SK-N-SH (cell line): ENCODE data around the gene KNSTRN. TPM values are rescaled to one million over a fixed set of nuclear protein-coding genes. Genes with fewer than 3 reads are reported as not detected.

Experiments
- CTCF ChIA-PET: fragments of 300-600, 350-600 bp; formaldehyde crosslinking; extraction: SDS; loops from one replicate; lab custom pipeline; 2021; lab: Yijun Ruan, JAX
- POLR2A ChIA-PET: fragments of 350-600 bp; sonication (Branson Sonifier 250); formaldehyde crosslinking; extraction: SDS; loops from one replicate; lab custom pipeline; 2020; ENCODE audit warnings: antibody characterized with exemption, inconsistent platforms; lab: Yijun Ruan, JAX
- DNase-seq: peaks from one replicate; pipeline ENCODE4 v3.0.0; 2012
- H2AFZ ChIP-seq: fragments of 200-600 bp; sonication (generic); 2 replicates; pipeline ENCODE4 v1.8.1; 2016; ENCODE audit warnings: antibody characterized with exemption, mild to moderate bottlenecking, low read depth
- H3F3A ChIP-seq: fragments of 200-600 bp; sonication (generic); replicated peaks from 2 replicates; pipeline ENCODE3; 2016; ENCODE audit warnings: antibody characterized with exemption, mild to moderate bottlenecking; ENCODE audit not compliant: insufficient read depth
- H3K27ac ChIP-seq, 2 experiments: fragments of 200-500 bp in 1 of 2; fragments of 200-600 bp in 1 of 2; sonication (Bioruptor generic) in 1 of 2; sonication (generic), shearing (Covaris generic) in 1 of 2; 2 replicates each; pipeline versions ENCODE4 v1.5.1 to v1.6.1; 2014 to 2016; ENCODE audit warnings: low read depth in 2 of 2, inconsistent platforms in 1 of 2, low read length in 1 of 2, mild to moderate bottlenecking in 1 of 2, mixed read lengths in 1 of 2
- H3K27me3 ChIP-seq: fragments of 200-600 bp; sonication (generic), shearing (Covaris generic); 2 replicates; pipeline ENCODE4 v1.6.1; 2016; ENCODE audit warnings: mixed run types; ENCODE audit not compliant: insufficient read depth
- H3K36me3 ChIP-seq, 2 experiments: fragments of 200-500 bp in 1 of 2; fragments of 200-600 bp in 1 of 2; sonication (Bioruptor generic) in 1 of 2; sonication (generic) in 1 of 2; replicated peaks in 1 of 2; 2 replicates each; pipeline versions ENCODE3 to v1.5.1; 2014 to 2016; ENCODE audit warnings: low read length in 1 of 2, mild to moderate bottlenecking in 1 of 2; ENCODE audit not compliant: insufficient read depth in 2 of 2, control insufficient read depth in 1 of 2
- H3K4me1 ChIP-seq, 2 experiments: fragments of 200-500 bp in 1 of 2; fragments of 200-600 bp in 1 of 2; sonication (Bioruptor generic) in 1 of 2; sonication (generic), shearing (Covaris generic) in 1 of 2; 2 replicates each; pipeline versions ENCODE4 v1.5.1 to v1.6.1; 2014 to 2016; ENCODE audit warnings: low read depth in 1 of 2, low read length in 1 of 2, mixed run types in 1 of 2; ENCODE audit not compliant: insufficient read depth in 2 of 2, control insufficient read depth in 1 of 2
- H3K4me2 ChIP-seq: fragments of 200-600 bp; sonication (generic), shearing (Covaris generic); 2 replicates; pipeline ENCODE4 v1.6.1; 2017; ENCODE audit warnings: mixed run types
- H3K4me3 ChIP-seq, 2 experiments: fragments of 200-500 bp in 1 of 2; fragments of 200-600 bp in 1 of 2; sonication (Bioruptor generic) in 1 of 2; sonication (generic), shearing (Covaris generic) in 1 of 2; 2 replicates each; pipeline versions ENCODE4 v1.5.1 to v1.8.1; 2014 to 2016; ENCODE audit warnings: low read depth in 2 of 2, inconsistent platforms in 1 of 2, low read length in 1 of 2, mild to moderate bottlenecking in 1 of 2, mixed read lengths in 1 of 2, moderate library complexity in 1 of 2
- H3K79me2 ChIP-seq: fragments of 200-600 bp; sonication (generic); 2 replicates; pipeline ENCODE4 v1.8.1; 2017; ENCODE audit warnings: mild to moderate bottlenecking; ENCODE audit not compliant: insufficient read depth
- H3K9ac ChIP-seq: fragments of 200-600 bp; sonication (generic); 2 replicates; pipeline ENCODE4 v1.6.1; 2017; ENCODE audit warnings: mixed run types
- H3K9me2 ChIP-seq: fragments of 200-600 bp; sonication (generic); 2 replicates; pipeline ENCODE4 v1.6.1; 2017; ENCODE audit warnings: mixed run types
- H3K9me3 ChIP-seq: fragments of 200-600 bp; sonication (generic); 2 replicates; pipeline ENCODE4 v1.6.1; 2017; ENCODE audit warnings: mixed run types, mild to moderate bottlenecking, moderate library complexity
- H4K20me1 ChIP-seq: fragments of 200-600 bp; sonication (generic); 2 replicates; pipeline ENCODE4 v1.6.1; 2017; ENCODE audit warnings: mild to moderate bottlenecking, mixed run types; ENCODE audit not compliant: insufficient read depth
- CHD2 ChIP-seq: fragments of 150-350 bp; IDR thresholded peaks from 2 replicates; pipeline ENCODE4 v1.6.1; 2018; ENCODE audit warnings: low read length; ENCODE audit not compliant: partially characterized antibody
- ELF1 ChIP-seq: IDR thresholded peaks from 2 replicates; pipeline ENCODE4 v1.4.0; 2012
- GABPA ChIP-seq: IDR thresholded peaks from 2 replicates; pipeline ENCODE4 v1.4.0; 2012; ENCODE audit warnings: low read depth, mild to moderate bottlenecking
- JUND ChIP-seq: IDR thresholded peaks from 2 replicates; pipeline ENCODE4 v1.4.0; 2012
- RXRA ChIP-seq: IDR thresholded peaks from 2 replicates; pipeline ENCODE4 v1.4.0; 2012; ENCODE audit warnings: low read depth, mild to moderate bottlenecking, borderline replicate concordance
- SIN3A ChIP-seq: IDR thresholded peaks from 2 replicates; pipeline ENCODE4 v1.6.1; 2012; ENCODE audit warnings: low read depth, mild to moderate bottlenecking, low read length, moderate library complexity, borderline replicate concordance
- WGBS: methylation state at CpG from one replicate; pipeline ENCODE4 v1.1.6; 2017; ENCODE audit warnings: low lambda C conversion rate; 5-methylcytosine and 5-hydroxymethylcytosine counted together
- polyA plus RNA-seq, 3 experiments: library from polyadenylated mRNA; depleted of rRNA; stranded (reverse); fragments of >200 nt; gene quantifications; 2 replicates each; pipeline ENCODE4 v1.2.3, GENCODE V29; 2012
- TF ChIP-seq, protein P1 (sequence below): fragments of 200-600 bp; sonication (generic); IDR thresholded peaks from 2 replicates; pipeline ENCODE4 v1.6.1; 2017; ENCODE audit warnings: antibody characterized with exemption, mild to moderate bottlenecking, moderate library complexity
- TF ChIP-seq, protein P2 (sequence below): fragments of 150-350 bp; IDR thresholded peaks from 2 replicates; pipeline ENCODE4 v1.6.1; 2017; ENCODE audit warnings: antibody characterized with exemption, low read length, low read depth, borderline replicate concordance
- TF ChIP-seq, protein P3 (sequence below): IDR thresholded peaks from 2 replicates; pipeline ENCODE4 v1.4.0; 2012; ENCODE audit warnings: low read depth, borderline replicate concordance
- TF ChIP-seq, protein P4 (sequence below): IDR thresholded peaks from 2 replicates; pipeline ENCODE4 v1.4.0; 2012; ENCODE audit warnings: low read depth
- TF ChIP-seq, protein P5 (sequence below): fragments of 150-350 bp; IDR thresholded peaks from 2 replicates; pipeline ENCODE4 v1.6.1; 2016; ENCODE audit warnings: mild to moderate bottlenecking, low read depth, low read length

KNSTRN gene
- polyA plus RNA-seq, 1 of the 3 experiments (the other 2 are of a cell fraction) = 25.5 TPM

DNA sequence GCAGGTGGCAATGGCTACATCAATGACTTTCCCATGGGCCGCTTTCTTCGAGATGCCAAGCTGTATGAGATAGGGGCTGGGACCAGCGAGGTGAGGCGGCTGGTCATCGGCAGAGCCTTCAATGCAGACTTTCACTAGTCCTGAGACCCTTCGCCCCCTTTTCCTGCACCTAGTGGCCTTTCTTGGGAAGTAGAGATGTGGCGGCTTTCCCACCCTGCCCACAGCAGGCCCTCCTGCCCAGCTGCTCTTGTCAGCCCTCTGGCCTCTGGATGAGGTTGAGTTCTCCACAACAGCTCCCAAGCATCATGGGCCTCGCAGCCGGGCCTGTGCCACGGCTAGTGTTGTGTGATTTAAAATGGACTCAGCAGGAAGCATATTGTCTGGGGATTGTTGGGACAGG lies 35.6 kb downstream of the KNSTRN start:
- H3K9me3 ChIP-seq = no peaks in the 10 kb centered on the region
- 99% methylated on average over 10 of the region's 10 CpGs for WGBS
- H3K4me2 ChIP-seq = no peak overlapping the region
- TF ChIP-seq, protein P1, sequence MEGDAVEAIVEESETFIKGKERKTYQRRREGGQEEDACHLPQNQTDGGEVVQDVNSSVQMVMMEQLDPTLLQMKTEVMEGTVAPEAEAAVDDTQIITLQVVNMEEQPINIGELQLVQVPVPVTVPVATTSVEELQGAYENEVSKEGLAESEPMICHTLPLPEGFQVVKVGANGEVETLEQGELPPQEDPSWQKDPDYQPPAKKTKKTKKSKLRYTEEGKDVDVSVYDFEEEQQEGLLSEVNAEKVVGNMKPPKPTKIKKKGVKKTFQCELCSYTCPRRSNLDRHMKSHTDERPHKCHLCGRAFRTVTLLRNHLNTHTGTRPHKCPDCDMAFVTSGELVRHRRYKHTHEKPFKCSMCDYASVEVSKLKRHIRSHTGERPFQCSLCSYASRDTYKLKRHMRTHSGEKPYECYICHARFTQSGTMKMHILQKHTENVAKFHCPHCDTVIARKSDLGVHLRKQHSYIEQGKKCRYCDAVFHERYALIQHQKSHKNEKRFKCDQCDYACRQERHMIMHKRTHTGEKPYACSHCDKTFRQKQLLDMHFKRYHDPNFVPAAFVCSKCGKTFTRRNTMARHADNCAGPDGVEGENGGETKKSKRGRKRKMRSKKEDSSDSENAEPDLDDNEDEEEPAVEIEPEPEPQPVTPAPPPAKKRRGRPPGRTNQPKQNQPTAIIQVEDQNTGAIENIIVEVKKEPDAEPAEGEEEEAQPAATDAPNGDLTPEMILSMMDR = no peak
- TF ChIP-seq, protein P2, sequence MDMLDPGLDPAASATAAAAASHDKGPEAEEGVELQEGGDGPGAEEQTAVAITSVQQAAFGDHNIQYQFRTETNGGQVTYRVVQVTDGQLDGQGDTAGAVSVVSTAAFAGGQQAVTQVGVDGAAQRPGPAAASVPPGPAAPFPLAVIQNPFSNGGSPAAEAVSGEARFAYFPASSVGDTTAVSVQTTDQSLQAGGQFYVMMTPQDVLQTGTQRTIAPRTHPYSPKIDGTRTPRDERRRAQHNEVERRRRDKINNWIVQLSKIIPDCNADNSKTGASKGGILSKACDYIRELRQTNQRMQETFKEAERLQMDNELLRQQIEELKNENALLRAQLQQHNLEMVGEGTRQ = no peak
- TF ChIP-seq CHD2 (no peak), JUND (no peak), RXRA (no peak), ELF1 (no peak), GABPA (no peak), SIN3A (no peak)
- TF ChIP-seq, protein P3, sequence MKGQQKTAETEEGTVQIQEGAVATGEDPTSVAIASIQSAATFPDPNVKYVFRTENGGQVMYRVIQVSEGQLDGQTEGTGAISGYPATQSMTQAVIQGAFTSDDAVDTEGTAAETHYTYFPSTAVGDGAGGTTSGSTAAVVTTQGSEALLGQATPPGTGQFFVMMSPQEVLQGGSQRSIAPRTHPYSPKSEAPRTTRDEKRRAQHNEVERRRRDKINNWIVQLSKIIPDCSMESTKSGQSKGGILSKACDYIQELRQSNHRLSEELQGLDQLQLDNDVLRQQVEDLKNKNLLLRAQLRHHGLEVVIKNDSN = no peak
- TF ChIP-seq, protein P4, sequence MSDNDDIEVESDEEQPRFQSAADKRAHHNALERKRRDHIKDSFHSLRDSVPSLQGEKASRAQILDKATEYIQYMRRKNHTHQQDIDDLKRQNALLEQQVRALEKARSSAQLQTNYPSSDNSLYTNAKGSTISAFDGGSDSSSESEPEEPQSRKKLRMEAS = no peak
- TF ChIP-seq, protein P5, sequence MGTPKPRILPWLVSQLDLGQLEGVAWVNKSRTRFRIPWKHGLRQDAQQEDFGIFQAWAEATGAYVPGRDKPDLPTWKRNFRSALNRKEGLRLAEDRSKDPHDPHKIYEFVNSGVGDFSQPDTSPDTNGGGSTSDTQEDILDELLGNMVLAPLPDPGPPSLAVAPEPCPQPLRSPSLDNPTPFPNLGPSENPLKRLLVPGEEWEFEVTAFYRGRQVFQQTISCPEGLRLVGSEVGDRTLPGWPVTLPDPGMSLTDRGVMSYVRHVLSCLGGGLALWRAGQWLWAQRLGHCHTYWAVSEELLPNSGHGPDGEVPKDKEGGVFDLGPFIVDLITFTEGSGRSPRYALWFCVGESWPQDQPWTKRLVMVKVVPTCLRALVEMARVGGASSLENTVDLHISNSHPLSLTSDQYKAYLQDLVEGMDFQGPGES = no peak
- no peaks in the 10 kb centered on the region for H4K20me1 ChIP-seq
- no peak for DNase-seq
- peaks cover 15% of the 10 kb centered on the region for H3F3A ChIP-seq
- H3K36me3 ChIP-seq = peaks cover 9 to 26% of the 10 kb centered on the region in 2 experiments
- no peak overlapping the region for H3K4me3 ChIP-seq
- no peak overlapping the region for H2AFZ ChIP-seq
- ChIA-PET CTCF (interaction anchor here (0.6 to 16.9 kb wide), 4 partner anchors 17 to 201 kb away, joined by 3 to 299 read pairs (median 4); partner anchors contain the start of gene CCDC9B), POLR2A (no interaction called here)
- no peak overlapping the region for H3K27ac ChIP-seq
- H3K79me2 ChIP-seq = no peaks in the 10 kb centered on the region
- no peaks in the 10 kb centered on the region for H3K9me2 ChIP-seq
- H3K4me1 ChIP-seq = peaks cover 0 to 20% of the 10 kb centered on the region in 2 experiments; a peak in 1 of 4 replicates
- no peak overlapping the region for H3K9ac ChIP-seq
- no peaks in the 10 kb centered on the region for H3K27me3 ChIP-seq
